Lower leg skin (tissue), 4 donors: ENCODE results near the gene PHF12. TPM values are rescaled to one million over a fixed set of nuclear protein-coding genes. Genes with fewer than 3 reads are reported as not detected.

Experiments
- DNase-seq, 2 donors: peaks; one replicate each; pipeline ENCODE4 v3.0.0-alpha.2; 2019; ENCODE audit warnings: low spot score in 2 of 2
- H3K4me3 ChIP-seq: fragments of 200-600 bp; sonication (generic); 2 replicates; pipeline ENCODE4 v1.5.1; 2017; ENCODE audit warnings: mild to moderate bottlenecking, low read depth; ENCODE audit not compliant: poor library complexity, severe bottlenecking
- CTCF ChIP-seq, 3 donors: fragments of 450-650 bp; IDR thresholded peaks; one replicate each; pipeline ENCODE4 v1.5.1; 2016; ENCODE audit warnings: antibody characterized with exemption in 3 of 3, mild to moderate bottlenecking in 3 of 3, moderate library complexity in 2 of 3
- POLR2A ChIP-seq, 2 donors: fragments of 450-650 bp; IDR thresholded peaks; one replicate each; pipeline ENCODE4 v1.6.1; 2016 to 2017; ENCODE audit warnings: antibody characterized with exemption in 2 of 2, mild to moderate bottlenecking in 1 of 2, moderate library complexity in 1 of 2
- WGBS, 2 donors: methylation state at CpG; one replicate each; pipeline ENCODE4 v1.1.5; 2018; 5-methylcytosine and 5-hydroxymethylcytosine counted together
- intact Hi-C: fragments of 100-400 bp; cut with DNase I; formaldehyde crosslinking; loops from one replicate; pipeline ENCODE4 v1.15.0; 2023; ENCODE audit warnings: low total_unique reads
- total RNA-seq, 4 donors: library from RNA; depleted of rRNA; stranded (reverse); fragments of >200 nt; gene quantifications; one replicate each; pipeline ENCODE4 v1.1.0, GENCODE V29; 2016

Gene PHF12
- total RNA-seq, 4 donors from 2014 or later = 24.4 to 52.9 (median 42.7) TPM

GRCh38 chr17:28949185-28950016 lies 1.9 kb downstream of the PHF12 start:
- peak; percentile 59 to 95 for DNase-seq
- intact Hi-C loops = no loop called here
- 0% methylated on average over 56 to 61 of the region's 61 CpGs for WGBS, 2 donors

GRCh38 chr17:28948873-28949184 lies 2.5 kb downstream of the PHF12 start:
- no peak for TF ChIP-seq CTCF (IDR thresholded peaks at IDR 0.05)
- TF ChIP-seq POLR2A (IDR thresholded peaks at IDR 0.05) = no peak
- peak overlapping the region; percentile 68 for H3K4me3 ChIP-seq
- intact Hi-C loops = no loop called here
- WGBS, 2 donors = 0 to 2% methylated on average over 15 of the region's 15 CpGs
- DNase-seq = no peak

More at GRCh38 chr17:28949185-28950016, 1.9 kb downstream of the PHF12 start:
- peak overlapping the region; percentile 68 for H3K4me3 ChIP-seq
- TF ChIP-seq CTCF (IDR thresholded peaks at IDR 0.05) = no peak
- TF ChIP-seq POLR2A (IDR thresholded peaks at IDR 0.05) = no peak

- TF ChIP-seq CTCF (IDR thresholded peaks at IDR 0.05) = no peak
- no peak for TF ChIP-seq POLR2A (IDR thresholded peaks at IDR 0.05)
- peak in 1 of 2 donors; percentile 34 for DNase-seq
- intact Hi-C loops = no loop called here
- WGBS, 2 donors = 14 to 19% methylated on average over 4 of the region's 4 CpGs
- H3K4me3 ChIP-seq = no peak overlapping the region
Measured at GRCh38 chr17:28948342-28948741, 3.0 kb downstream of the PHF12 start.

- WGBS, 2 donors = 41 to 53% methylated on average over 3 of the region's 3 CpGs
- no peak for DNase-seq
- no peak overlapping the region for H3K4me3 ChIP-seq
- TF ChIP-seq POLR2A (IDR thresholded peaks at IDR 0.05) (no peak), CTCF (IDR thresholded peaks at IDR 0.05) (no peak)
- intact Hi-C loops = no loop called here
Measured at GRCh38 chr17:28947639-28948038, 3.7 kb downstream of the PHF12 start.

GRCh38 chr17:28946239-28946638 lies 5.1 kb downstream of the PHF12 start:
- DNase-seq = no peak
- TF ChIP-seq POLR2A (IDR thresholded peaks at IDR 0.05) (no peak), CTCF (IDR thresholded peaks at IDR 0.05) (no peak)
- H3K4me3 ChIP-seq = no peak overlapping the region
- WGBS, 2 donors = 43 to 54% methylated on average over 4 of the region's 4 CpGs
- intact Hi-C loops = no loop called here
